HepG2 (cell line): ENCODE measurements around the gene GDPGP1. TPM values are rescaled to one million over a fixed set of nuclear protein-coding genes. Genes with fewer than 3 reads are reported as not detected.

Experiments used
- AKAP8 ChIP-seq: sonication (generic); formaldehyde crosslinking; IDR thresholded peaks from 2 replicates; pipeline ENCODE4 v1.5.1; 2020; ENCODE audit warnings: mild to moderate bottlenecking, missing genetic modification reagents
- ERF ChIP-seq: IDR thresholded peaks from 2 replicates; pipeline ENCODE4 v1.6.1; 2018; ENCODE audit warnings: missing biosample characterization, missing genetic modification reagents
- HMGA1 ChIP-seq: sonication (generic); formaldehyde crosslinking; conservative IDR thresholded peaks from 2 replicates; pipeline ENCODE4 v1.4.0; 2020; ENCODE audit warnings: missing genetic modification reagents
- HNRNPUL1 ChIP-seq: fragments of 200-400 bp; formaldehyde crosslinking; IDR thresholded peaks from 2 replicates; pipeline ENCODE4 v1.6.1; 2017; ENCODE audit warnings: low read depth, mild to moderate bottlenecking, low read length, moderate library complexity
- NCOA2 ChIP-seq: sonication (generic); formaldehyde crosslinking; IDR thresholded peaks from 2 replicates; pipeline ENCODE4 v1.8.0; 2022; ENCODE audit warnings: inconsistent platforms
- NFKB2 ChIP-seq: sonication (generic); formaldehyde crosslinking; IDR thresholded peaks from 2 replicates; pipeline ENCODE4 v1.4.0; 2020; ENCODE audit warnings: missing genetic modification reagents, borderline replicate concordance
- SNAPC4 ChIP-seq: sonication (generic); formaldehyde crosslinking; IDR thresholded peaks from 2 replicates; pipeline ENCODE4 v1.4.0; 2020; ENCODE audit warnings: mild to moderate bottlenecking, missing genetic modification reagents
- XBP1 ChIP-seq: sonication (generic); formaldehyde crosslinking; IDR thresholded peaks from 2 replicates; pipeline ENCODE4 v1.5.0; 2020; ENCODE audit warnings: missing genetic modification reagents
- ZNF136 ChIP-seq: sonication (generic); formaldehyde crosslinking; IDR thresholded peaks from 2 replicates; pipeline ENCODE4 v1.8.1; 2022; ENCODE audit warnings: low read depth, mild to moderate bottlenecking, moderate library complexity, missing genetic modification reagents
- ZNF225 ChIP-seq: sonication (generic); formaldehyde crosslinking; IDR thresholded peaks from 2 replicates; pipeline ENCODE4 v1.4.0; 2020; ENCODE audit warnings: mild to moderate bottlenecking, missing genetic modification reagents
- ZNF530 ChIP-seq: sonication (generic); formaldehyde crosslinking; IDR thresholded peaks from 2 replicates; pipeline ENCODE4 v1.5.0; 2020; ENCODE audit warnings: low read depth, mild to moderate bottlenecking, missing genetic modification reagents
- ZNF761 ChIP-seq: sonication (generic); formaldehyde crosslinking; conservative IDR thresholded peaks from 2 replicates; pipeline ENCODE4 v1.4.0; 2020; ENCODE audit warnings: mild to moderate bottlenecking, missing genetic modification reagents
- ZNF773 ChIP-seq: sonication (generic); formaldehyde crosslinking; IDR thresholded peaks from 2 replicates; pipeline ENCODE4 v1.4.0; 2020; ENCODE audit warnings: missing genetic modification reagents, borderline replicate concordance
- ZSCAN30 ChIP-seq: sonication (generic); formaldehyde crosslinking; IDR thresholded peaks from 2 replicates; pipeline ENCODE4 v1.5.0; 2020; ENCODE audit warnings: mild to moderate bottlenecking, missing genetic modification reagents
- polyA plus RNA-seq, 8 experiments: library from polyadenylated mRNA; depleted of rRNA in 3 of 8; stranded (reverse) in 7 of 8; unstranded in 1 of 8; fragments of >200 nt; fragmentation: Illumina TruSeq in 4 of 8; extraction: Trizol in 4 of 8; gene quantifications; 2 replicates each; pipeline versions ENCODE4 v1.2.1 to v1.2.3, GENCODE V29; 2011 to 2016; ENCODE audit warnings: low read depth in 4 of 8, missing spikeins in 1 of 8, mixed read lengths in 1 of 8; ENCODE audit not compliant: insufficient read depth in 1 of 8
- total RNA-seq, 5 experiments: library from RNA; depleted of rRNA; stranded (reverse); fragments of >200 nt; fragmentation: Illumina TruSeq; extraction: Trizol; gene quantifications; 2 replicates each; pipeline ENCODE4 v1.2.3, GENCODE V29; 2016; ENCODE audit warnings: low read depth in 1 of 5
- TF ChIP-seq, protein P1 (sequence below): sonication (generic); formaldehyde crosslinking; IDR thresholded peaks from 2 replicates; pipeline ENCODE4 v1.8.1; 2023; ENCODE audit warnings: mild to moderate bottlenecking, inconsistent platforms, moderate library complexity, missing genetic modification reagents, borderline replicate concordance
- TF ChIP-seq, protein P2 (sequence below): IDR thresholded peaks from 2 replicates; pipeline ENCODE4 v1.6.1; 2016; ENCODE audit warnings: low read depth, borderline replicate concordance
- TF ChIP-seq, protein P3 (sequence below): sonication (generic); formaldehyde crosslinking; IDR thresholded peaks from 2 replicates; pipeline ENCODE4 v1.4.0; 2020; ENCODE audit warnings: missing genetic modification reagents
- TF ChIP-seq, protein P4 (sequence below): sonication (generic); formaldehyde crosslinking; IDR thresholded peaks from 2 replicates; pipeline ENCODE4 v1.4.0; 2020; ENCODE audit warnings: missing genetic modification reagents, mild to moderate bottlenecking, borderline replicate concordance

The GDPGP1 gene
- total and polyA plus RNA-seq, 2 of the 13 experiments (the other 11 are each of a cell fraction or from before 2014, with no cell fraction given), result 1.5 to 4.3 TPM

- TF ChIP-seq, protein P1, sequence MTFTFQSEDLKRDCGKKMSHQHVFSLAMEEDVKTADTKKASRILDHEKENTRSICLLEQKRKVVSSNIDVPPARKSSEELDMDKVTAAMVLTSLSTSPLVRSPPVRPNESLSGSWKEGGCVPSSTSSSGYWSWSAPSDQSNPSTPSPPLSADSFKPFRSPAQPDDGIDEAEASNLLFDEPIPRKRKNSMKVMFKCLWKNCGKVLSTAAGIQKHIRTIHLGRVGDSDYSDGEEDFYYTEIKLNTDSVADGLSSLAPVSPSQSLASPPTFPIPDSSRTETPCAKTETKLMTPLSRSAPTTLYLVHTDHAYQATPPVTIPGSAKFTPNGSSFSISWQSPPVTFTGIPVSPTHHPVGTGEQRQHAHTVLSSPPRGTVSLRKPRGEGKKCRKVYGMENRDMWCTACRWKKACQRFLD (CRISPR knock-in tag), result no peak
- no peak for TF ChIP-seq ZSCAN30 (CRISPR knock-in tag)
- TF ChIP-seq NFKB2, result 0 out of 2 replicates have a peak, but pooled peaks have one; percentile 6
- no peak for TF ChIP-seq ZNF773 (CRISPR knock-in tag)
- no peak for TF ChIP-seq AKAP8 (CRISPR knock-in tag)
- no peak for TF ChIP-seq ZNF761 (CRISPR knock-in tag)
- TF ChIP-seq NCOA2, result 0 out of 2 replicates have a peak, but pooled peaks have one; percentile 12
- TF ChIP-seq, protein P2, sequence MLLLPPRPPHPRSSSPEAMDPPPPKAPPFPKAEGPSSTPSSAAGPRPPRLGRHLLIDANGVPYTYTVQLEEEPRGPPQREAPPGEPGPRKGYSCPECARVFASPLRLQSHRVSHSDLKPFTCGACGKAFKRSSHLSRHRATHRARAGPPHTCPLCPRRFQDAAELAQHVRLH (CRISPR knock-in tag), result no peak
- no peak for TF ChIP-seq ZNF225
- TF ChIP-seq HNRNPUL1, result no peak
- TF ChIP-seq XBP1, result no peak
- TF ChIP-seq ZNF136, result no peak
- TF ChIP-seq, protein P3, sequence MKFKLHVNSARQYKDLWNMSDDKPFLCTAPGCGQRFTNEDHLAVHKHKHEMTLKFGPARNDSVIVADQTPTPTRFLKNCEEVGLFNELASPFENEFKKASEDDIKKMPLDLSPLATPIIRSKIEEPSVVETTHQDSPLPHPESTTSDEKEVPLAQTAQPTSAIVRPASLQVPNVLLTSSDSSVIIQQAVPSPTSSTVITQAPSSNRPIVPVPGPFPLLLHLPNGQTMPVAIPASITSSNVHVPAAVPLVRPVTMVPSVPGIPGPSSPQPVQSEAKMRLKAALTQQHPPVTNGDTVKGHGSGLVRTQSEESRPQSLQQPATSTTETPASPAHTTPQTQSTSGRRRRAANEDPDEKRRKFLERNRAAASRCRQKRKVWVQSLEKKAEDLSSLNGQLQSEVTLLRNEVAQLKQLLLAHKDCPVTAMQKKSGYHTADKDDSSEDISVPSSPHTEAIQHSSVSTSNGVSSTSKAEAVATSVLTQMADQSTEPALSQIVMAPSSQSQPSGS (CRISPR knock-in tag), result 0 out of 2 replicates have a peak, but pooled peaks have one; percentile 3
- TF ChIP-seq HMGA1 (CRISPR knock-in tag), result no peak
- TF ChIP-seq, protein P4, sequence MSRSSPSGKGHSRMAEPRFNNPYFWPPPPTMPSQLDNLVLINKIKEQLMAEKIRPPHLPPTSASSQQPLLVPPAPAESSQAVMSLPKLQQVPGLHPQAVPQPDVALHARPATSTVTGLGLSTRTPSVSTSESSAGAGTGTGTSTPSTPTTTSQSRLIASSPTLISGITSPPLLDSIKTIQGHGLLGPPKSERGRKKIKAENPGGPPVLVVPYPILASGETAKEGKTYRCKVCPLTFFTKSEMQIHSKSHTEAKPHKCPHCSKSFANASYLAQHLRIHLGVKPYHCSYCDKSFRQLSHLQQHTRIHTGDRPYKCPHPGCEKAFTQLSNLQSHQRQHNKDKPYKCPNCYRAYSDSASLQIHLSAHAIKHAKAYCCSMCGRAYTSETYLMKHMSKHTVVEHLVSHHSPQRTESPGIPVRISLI, result no peak
- TF ChIP-seq SNAPC4 (CRISPR knock-in tag), result no peak
- TF ChIP-seq ZNF530 (CRISPR knock-in tag), result no peak
- 0 out of 2 replicates have a peak, but pooled peaks have one; percentile 5 for TF ChIP-seq ERF (CRISPR knock-in tag)
Observed at GRCh38 chr15:90234096-90234988, at the start of gene GDPGP1 (continued).
